Measurements from ENCODE around the gene ARHGAP22. TPM values are rescaled to one million over a fixed set of nuclear protein-coding genes. Genes with fewer than 3 reads are reported as not detected.

ARHGAP22 gene
- total and polyA plus RNA-seq, 7 experiments from 2014 or later = 0.37 to 2.9 (median 1.1) TPM; not detected in 3

DNA sequence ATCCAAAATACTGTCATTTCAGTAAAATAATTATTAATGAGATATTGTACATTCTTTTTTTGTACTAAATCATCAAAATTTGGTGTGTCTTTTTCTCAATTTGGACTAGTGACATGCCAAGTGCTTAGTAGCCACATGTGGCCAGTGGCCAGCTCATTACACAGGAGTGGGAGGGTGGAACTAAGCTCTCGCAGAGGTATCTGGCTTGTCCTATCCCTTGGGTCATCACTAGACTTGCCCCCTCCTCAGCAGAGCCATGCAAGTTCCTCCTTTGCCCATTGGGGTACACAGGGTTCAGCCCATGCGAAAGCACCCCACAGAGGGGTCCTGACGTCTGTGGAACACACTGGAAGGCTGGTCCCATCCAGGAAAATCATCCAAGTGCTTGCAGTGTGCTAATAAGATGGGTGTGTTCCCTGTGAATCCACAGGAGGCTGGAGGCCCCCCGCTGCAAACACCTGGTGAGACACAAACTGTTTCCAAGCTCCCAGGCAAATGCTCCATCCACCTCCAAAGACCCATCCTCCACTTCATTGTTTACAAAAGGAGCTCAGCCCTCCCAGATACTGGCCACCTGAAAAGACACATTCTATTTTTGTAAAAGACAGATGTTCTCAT, 1.3 kb downstream of the ARHGAP22 start:
- Histone ChIP-seq H3K9me3 (ENCODE audit: control insufficient read depth in 2 of 3, low read length in 3 of 3) (no peaks in the 10 kb centered on the region), H3K4me3 (ENCODE audit: low read length) (no peak overlapping the region), H3K27ac (ENCODE audit: low read depth, low read length) (no peak overlapping the region), H3K4me1 (ENCODE audit: control insufficient read depth in 2 of 2, insufficient read depth in 2 of 2, low read length in 2 of 2) (no peaks in the 10 kb centered on the region), H3K36me3 (ENCODE audit: control insufficient read depth in 2 of 3, insufficient read depth in 3 of 3, low read length in 3 of 3) (no peaks in the 10 kb centered on the region), H3K27me3 (ENCODE audit: control insufficient read depth in 2 of 2, insufficient read depth in 2 of 2, low read length in 2 of 2) (no peaks in the 10 kb centered on the region)
- intact Hi-C loops (cut with micrococcal nuclease) = no loop called here
- Mint-ChIP-seq H3K36me3 (no peaks in the 10 kb centered on the region), H3K27ac (no peak overlapping the region), H3K9me3 (no peaks in the 10 kb centered on the region), H3K4me3 (no peak overlapping the region), H3K4me1 (peaks cover 0 to 6% (median 5%) of the 10 kb centered on the region in 7 donors), H3K27me3 (peaks cover 27 to 54% (median 32%) of the 10 kb centered on the region in 5 donors)
- CTCF ChIA-PET = no interaction called here
- no peak for DNase-seq
- POLR2A ChIA-PET = no interaction called here
- ATAC-seq = no peak

GRCh38 chr10:48602401-48603135, 2.3 kb downstream of the ARHGAP22 start:
- Mint-ChIP-seq H3K36me3 (no peaks in the 10 kb centered on the region), H3K9me3 (no peaks in the 10 kb centered on the region), H3K4me1 (peaks cover 0 to 6% (median 5%) of the 10 kb centered on the region in 7 donors), H3K4me3 (no peak overlapping the region), H3K27me3 (peaks cover 27 to 50% (median 32%) of the 10 kb centered on the region in 5 donors), H3K27ac (no peak overlapping the region)
- H3K36me3 ChIP-seq (ENCODE audit: control insufficient read depth in 2 of 3, insufficient read depth in 3 of 3, low read length in 3 of 3) = no peaks in the 10 kb centered on the region
- H3K9me3 ChIP-seq (ENCODE audit: control insufficient read depth in 2 of 3, low read length in 3 of 3) = no peaks in the 10 kb centered on the region
- no peak overlapping the region for H3K27ac ChIP-seq (ENCODE audit: low read depth, low read length)
- ChIA-PET CTCF (no interaction called here), POLR2A (no interaction called here)
- H3K27me3 ChIP-seq (ENCODE audit: control insufficient read depth in 2 of 2, insufficient read depth in 2 of 2, low read length in 2 of 2) = no peaks in the 10 kb centered on the region
- ATAC-seq = no peak
- H3K4me1 ChIP-seq (ENCODE audit: control insufficient read depth in 2 of 2, insufficient read depth in 2 of 2, low read length in 2 of 2) = no peaks in the 10 kb centered on the region
- intact Hi-C loops (cut with micrococcal nuclease) = no loop called here
- no peak overlapping the region for H3K4me3 ChIP-seq (ENCODE audit: low read length)
- no peak for DNase-seq

- CTCF ChIA-PET = no interaction called here
- Mint-ChIP-seq H3K4me1 (peaks cover 0 to 6% (median 5%) of the 10 kb centered on the region in 7 donors), H3K36me3 (no peaks in the 10 kb centered on the region), H3K27ac (no peak overlapping the region), H3K9me3 (no peaks in the 10 kb centered on the region), H3K27me3 (peaks cover 21 to 42% (median 26%) of the 10 kb centered on the region in 5 donors), H3K4me3 (no peak overlapping the region)
- ATAC-seq = no peak
- DNase-seq = no peak
- POLR2A ChIA-PET = no interaction called here
- Histone ChIP-seq H3K4me3 (ENCODE audit: low read length) (no peak overlapping the region), H3K9me3 (ENCODE audit: control insufficient read depth in 2 of 3, low read length in 3 of 3) (no peaks in the 10 kb centered on the region), H3K27ac (ENCODE audit: low read depth, low read length) (no peak overlapping the region), H3K4me1 (ENCODE audit: control insufficient read depth in 2 of 2, insufficient read depth in 2 of 2, low read length in 2 of 2) (no peaks in the 10 kb centered on the region), H3K27me3 (ENCODE audit: control insufficient read depth in 2 of 2, insufficient read depth in 2 of 2, low read length in 2 of 2) (no peaks in the 10 kb centered on the region), H3K36me3 (ENCODE audit: control insufficient read depth in 2 of 3, insufficient read depth in 3 of 3, low read length in 3 of 3) (no peaks in the 10 kb centered on the region)
- intact Hi-C loops (cut with micrococcal nuclease) = no loop called here
Observed at GRCh38 chr10:48601789-48602188, 3.1 kb downstream of the ARHGAP22 start.

DNA sequence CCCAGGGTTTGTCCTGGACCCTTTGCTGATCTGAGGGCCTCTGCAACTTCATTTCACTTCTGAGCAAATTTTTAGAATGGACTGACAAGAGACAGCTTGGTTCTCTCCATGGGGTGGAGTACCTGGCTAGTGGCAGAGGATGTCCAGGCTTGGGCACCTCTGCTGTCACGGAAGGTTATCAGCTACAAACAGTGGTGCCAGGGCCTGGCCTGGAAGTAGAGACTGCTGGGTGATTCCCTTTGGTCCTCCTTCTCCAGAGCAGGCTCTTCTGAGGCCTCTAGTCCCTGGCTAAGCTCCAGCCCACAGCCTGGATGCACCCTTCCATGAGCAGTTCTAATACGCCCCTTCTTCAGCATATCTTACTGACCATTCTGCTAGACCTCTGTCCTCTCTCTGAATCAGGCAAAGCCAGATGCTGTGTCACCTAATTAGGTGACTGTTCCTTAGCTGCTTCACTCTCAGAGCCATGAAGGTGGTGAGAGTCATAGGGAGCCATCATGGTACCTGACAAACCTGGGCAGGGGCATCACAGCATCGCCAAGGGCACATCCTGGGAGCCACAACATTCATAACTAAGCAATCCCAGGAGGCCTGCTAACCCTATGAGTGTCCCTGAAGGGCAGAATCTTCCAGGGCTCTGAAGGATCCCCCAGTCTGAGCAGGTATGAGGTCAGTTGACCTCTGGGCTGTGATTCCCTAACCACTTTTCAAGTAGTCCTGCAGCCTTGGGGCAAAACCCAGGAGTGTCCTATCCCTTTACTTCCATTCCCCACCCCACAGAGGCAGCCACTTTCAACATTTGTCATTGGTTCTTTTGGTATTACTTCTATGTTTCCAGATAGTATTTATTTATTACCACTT, 4.0 kb downstream of the ARHGAP22 start:
- no peak for ATAC-seq
- DNase-seq = no peak
- Mint-ChIP-seq H3K36me3 (no peaks in the 10 kb centered on the region), H3K9me3 (no peaks in the 10 kb centered on the region), H3K4me3 (no peak overlapping the region), H3K4me1 (peaks cover 0 to 6% (median 5%) of the 10 kb centered on the region in 7 donors), H3K27me3 (peaks cover 11 to 37% (median 17%) of the 10 kb centered on the region in 5 donors), H3K27ac (peak overlapping the region in 1 of 9 donors; percentile 46)
- H3K4me3 ChIP-seq (ENCODE audit: low read length) = no peak overlapping the region
- no peaks in the 10 kb centered on the region for H3K27me3 ChIP-seq (ENCODE audit: control insufficient read depth in 2 of 2, insufficient read depth in 2 of 2, low read length in 2 of 2)
- H3K27ac ChIP-seq (ENCODE audit: low read depth, low read length) = no peak overlapping the region
- intact Hi-C loops (cut with micrococcal nuclease) = no loop called here
- POLR2A ChIA-PET = no interaction called here
- H3K9me3 ChIP-seq (ENCODE audit: control insufficient read depth in 2 of 3, low read length in 3 of 3) = no peaks in the 10 kb centered on the region
- no peaks in the 10 kb centered on the region for H3K4me1 ChIP-seq (ENCODE audit: control insufficient read depth in 2 of 2, insufficient read depth in 2 of 2, low read length in 2 of 2)
- CTCF ChIA-PET = no interaction called here
- H3K36me3 ChIP-seq (ENCODE audit: control insufficient read depth in 2 of 3, insufficient read depth in 3 of 3, low read length in 3 of 3) = no peaks in the 10 kb centered on the region

DNA sequence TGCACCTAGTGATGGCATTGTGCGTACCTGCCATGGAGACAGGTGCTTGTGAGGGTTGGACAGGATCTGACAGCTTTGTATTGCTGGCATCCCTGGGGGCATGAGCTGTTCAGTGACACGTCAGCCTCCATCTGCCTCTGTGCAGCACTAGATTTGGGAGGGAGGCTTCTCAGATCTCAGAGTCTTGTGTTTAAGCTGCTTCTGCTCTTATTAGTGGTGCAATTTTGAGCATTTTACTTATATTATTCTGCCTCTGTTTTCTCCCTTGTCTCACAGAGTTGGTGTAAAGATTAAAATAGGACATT, 5.1 kb downstream of the ARHGAP22 start:
- Mint-ChIP-seq H3K36me3 (no peaks in the 10 kb centered on the region), H3K27me3 (peaks cover 4 to 37% (median 10%) of the 10 kb centered on the region in 5 donors), H3K4me3 (no peak overlapping the region), H3K4me1 (no peaks in the 10 kb centered on the region), H3K9me3 (no peaks in the 10 kb centered on the region), H3K27ac (no peak overlapping the region)
- Histone ChIP-seq H3K9me3 (ENCODE audit: control insufficient read depth in 2 of 3, low read length in 3 of 3) (no peaks in the 10 kb centered on the region), H3K36me3 (ENCODE audit: control insufficient read depth in 2 of 3, insufficient read depth in 3 of 3, low read length in 3 of 3) (no peaks in the 10 kb centered on the region), H3K4me1 (ENCODE audit: control insufficient read depth in 2 of 2, insufficient read depth in 2 of 2, low read length in 2 of 2) (no peaks in the 10 kb centered on the region), H3K27me3 (ENCODE audit: control insufficient read depth in 2 of 2, insufficient read depth in 2 of 2, low read length in 2 of 2) (no peaks in the 10 kb centered on the region), H3K4me3 (ENCODE audit: low read length) (no peak overlapping the region), H3K27ac (ENCODE audit: low read depth, low read length) (no peak overlapping the region)
- ATAC-seq (no peak), DNase-seq (no peak)
- POLR2A ChIA-PET = no interaction called here
- intact Hi-C loops (cut with micrococcal nuclease) = no loop called here
- CTCF ChIA-PET = no interaction called here

- CTCF ChIA-PET = no interaction called here
Observed at GRCh38 chr10:48598936-48599829, 5.7 kb downstream of the ARHGAP22 start.

More at GRCh38 chr10:48598936-48599829, 5.7 kb downstream of the ARHGAP22 start:
- Histone ChIP-seq H3K27ac (ENCODE audit: low read depth, low read length) (no peak overlapping the region), H3K4me1 (ENCODE audit: control insufficient read depth in 2 of 2, insufficient read depth in 2 of 2, low read length in 2 of 2) (no peaks in the 10 kb centered on the region), H3K9me3 (ENCODE audit: control insufficient read depth in 2 of 3, low read length in 3 of 3) (no peaks in the 10 kb centered on the region), H3K4me3 (ENCODE audit: low read length) (no peak overlapping the region), H3K27me3 (ENCODE audit: control insufficient read depth in 2 of 2, insufficient read depth in 2 of 2, low read length in 2 of 2) (no peaks in the 10 kb centered on the region), H3K36me3 (ENCODE audit: control insufficient read depth in 2 of 3, insufficient read depth in 3 of 3, low read length in 3 of 3) (no peaks in the 10 kb centered on the region)
- DNase-seq (no peak), ATAC-seq (no peak)
- Mint-ChIP-seq H3K36me3 (no peaks in the 10 kb centered on the region), H3K4me3 (no peak overlapping the region), H3K27ac (no peak overlapping the region), H3K9me3 (no peaks in the 10 kb centered on the region), H3K27me3 (peaks cover 4 to 32% (median 10%) of the 10 kb centered on the region in 5 donors), H3K4me1 (no peaks in the 10 kb centered on the region)
- POLR2A ChIA-PET = no interaction called here
- intact Hi-C loops (cut with micrococcal nuclease) = no loop called here
